ENCODE measurements around the gene MYBPHL.

MYBPHL gene

DNA sequence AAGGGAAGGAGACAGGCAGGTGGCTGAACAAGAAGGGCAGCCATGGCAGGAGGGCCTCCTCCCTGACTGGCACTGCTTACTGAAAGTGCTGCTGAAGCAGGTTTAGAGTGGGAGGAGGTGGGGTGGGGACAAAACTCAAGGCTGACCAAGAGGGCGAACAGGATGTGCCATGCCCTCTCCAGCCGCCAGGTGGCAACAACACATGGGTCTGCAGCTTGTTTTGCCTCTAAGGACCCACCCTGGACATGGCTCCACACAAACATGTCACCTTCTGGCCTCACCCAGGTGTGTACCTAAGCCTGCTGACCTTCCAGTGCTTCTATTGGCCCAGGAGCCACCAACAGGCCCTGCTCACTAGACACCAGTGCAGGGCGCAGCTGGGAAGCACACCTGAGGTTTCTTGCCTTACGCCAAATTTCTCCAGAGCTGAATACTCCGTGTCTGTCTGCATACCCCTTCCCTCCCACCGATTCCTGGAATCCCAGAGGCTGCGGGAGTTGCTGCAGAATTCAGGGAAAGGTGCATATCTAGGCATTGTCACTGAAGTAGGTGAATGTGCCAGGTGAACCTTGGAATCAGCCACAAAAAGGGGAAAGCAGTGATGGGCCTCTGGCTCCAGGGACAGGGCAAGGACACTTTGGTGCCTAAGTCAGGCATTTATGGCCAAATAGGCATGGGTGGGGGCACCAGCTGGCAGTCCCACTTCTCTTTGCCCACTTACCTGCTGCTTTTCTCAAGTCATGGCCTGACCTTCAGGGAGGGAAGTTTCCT, 29.2 kb downstream of the MYBPHL start:
- DNase-seq: peak; percentile 61 to 70

DNA sequence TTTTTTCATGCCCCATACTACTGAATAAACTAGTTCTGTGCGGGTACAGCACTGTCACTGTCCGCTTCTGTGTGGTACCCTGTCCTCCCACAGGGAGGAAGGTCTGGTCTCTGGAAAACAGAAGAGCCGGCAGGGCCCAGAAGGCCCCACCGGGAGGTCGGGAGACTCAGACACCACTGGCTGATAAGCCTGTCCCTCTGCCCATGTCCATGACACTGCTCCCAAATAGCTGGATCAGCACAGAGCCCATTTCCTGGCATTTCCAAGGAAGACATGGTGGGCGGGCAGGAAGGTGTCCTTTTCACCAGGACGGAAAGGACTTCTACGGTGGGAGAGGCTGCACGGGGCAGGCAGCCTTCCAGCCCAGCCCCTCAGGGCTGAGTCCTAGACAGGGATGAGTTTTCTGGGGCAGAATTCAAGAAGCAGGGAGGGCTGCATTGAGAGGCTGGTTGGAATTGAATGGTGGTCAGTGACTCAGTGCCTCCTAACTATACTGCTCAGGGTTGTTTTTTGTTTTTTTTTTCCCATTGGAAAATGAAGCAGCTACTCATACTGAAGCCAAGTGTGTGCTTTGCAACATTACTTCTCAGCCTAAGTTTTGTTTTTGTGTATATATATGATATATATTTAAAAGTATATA, 31.0 kb downstream of the MYBPHL start:
- no peak for DNase-seq

DNA sequence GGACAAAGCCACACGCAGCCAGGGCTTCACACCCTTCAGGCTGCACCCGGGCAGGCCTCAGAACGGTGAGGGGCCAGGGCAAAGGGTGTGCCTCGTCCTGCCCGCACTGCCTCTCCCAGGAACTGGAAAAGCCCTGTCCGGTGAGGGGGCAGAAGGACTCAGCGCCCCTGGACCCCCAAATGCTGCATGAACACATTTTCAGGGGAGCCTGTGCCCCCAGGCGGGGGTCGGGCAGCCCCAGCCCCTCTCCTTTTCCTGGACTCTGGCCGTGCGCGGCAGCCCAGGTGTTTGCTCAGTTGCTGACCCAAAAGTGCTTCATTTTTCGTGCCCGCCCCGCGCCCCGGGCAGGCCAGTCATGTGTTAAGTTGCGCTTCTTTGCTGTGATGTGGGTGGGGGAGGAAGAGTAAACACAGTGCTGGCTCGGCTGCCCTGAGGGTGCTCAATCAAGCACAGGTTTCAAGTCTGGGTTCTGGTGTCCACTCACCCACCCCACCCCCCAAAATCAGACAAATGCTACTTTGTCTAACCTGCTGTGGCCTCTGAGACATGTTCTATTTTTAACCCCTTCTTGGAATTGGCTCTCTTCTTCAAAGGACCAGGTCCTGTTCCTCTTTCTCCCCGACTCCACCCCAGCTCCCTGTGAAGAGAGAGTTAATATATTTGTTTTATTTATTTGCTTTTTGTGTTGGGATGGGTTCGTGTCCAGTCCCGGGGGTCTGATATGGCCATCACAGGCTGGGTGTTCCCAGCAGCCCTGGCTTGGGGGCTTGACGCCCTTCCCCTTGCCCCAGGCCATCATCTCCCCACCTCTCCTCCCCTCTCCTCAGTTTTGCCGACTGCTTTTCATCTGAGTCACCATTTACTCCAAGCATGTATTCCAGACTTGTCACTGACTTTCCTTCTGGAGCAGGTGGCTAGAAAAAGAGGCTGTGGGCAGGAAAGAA, 32.0 kb downstream of the MYBPHL start:
- DNase-seq: no peak

DNA sequence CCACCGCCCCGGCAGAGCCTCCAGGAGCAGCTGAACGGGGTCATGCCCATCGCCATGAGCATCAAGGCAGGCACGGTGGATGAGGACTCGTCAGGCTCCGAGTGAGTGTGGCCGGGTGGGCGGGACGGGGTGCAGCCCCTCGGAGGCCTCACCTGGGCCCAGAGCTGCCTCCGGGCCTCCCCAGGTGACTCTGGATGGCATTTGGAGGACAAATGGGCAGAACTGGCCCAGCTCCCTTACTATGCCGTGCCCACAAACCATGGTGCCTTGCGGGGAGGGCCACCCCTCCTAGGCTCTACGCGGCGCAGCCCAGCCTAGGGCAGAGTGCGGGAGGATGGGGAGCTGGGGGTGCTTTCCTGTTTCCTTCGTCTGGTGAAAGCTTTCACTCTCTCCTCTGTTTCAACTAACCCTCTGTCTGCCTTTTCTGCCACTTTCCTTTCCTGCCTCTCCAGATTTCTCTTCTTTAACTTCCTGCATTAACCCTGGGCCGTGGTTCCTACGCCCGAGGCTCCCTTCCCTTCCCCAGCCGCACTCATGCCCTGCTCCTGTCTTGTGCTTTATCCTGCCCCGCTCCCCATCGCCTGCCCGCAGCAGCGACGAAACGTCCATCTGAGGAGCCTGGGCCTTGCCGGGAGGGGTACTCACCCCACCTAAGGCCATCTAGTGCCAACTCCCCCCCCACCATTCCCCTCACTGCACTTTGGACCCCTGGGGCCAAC, 33.1 kb downstream of the MYBPHL start:
- DNase-seq: no peak

DNA sequence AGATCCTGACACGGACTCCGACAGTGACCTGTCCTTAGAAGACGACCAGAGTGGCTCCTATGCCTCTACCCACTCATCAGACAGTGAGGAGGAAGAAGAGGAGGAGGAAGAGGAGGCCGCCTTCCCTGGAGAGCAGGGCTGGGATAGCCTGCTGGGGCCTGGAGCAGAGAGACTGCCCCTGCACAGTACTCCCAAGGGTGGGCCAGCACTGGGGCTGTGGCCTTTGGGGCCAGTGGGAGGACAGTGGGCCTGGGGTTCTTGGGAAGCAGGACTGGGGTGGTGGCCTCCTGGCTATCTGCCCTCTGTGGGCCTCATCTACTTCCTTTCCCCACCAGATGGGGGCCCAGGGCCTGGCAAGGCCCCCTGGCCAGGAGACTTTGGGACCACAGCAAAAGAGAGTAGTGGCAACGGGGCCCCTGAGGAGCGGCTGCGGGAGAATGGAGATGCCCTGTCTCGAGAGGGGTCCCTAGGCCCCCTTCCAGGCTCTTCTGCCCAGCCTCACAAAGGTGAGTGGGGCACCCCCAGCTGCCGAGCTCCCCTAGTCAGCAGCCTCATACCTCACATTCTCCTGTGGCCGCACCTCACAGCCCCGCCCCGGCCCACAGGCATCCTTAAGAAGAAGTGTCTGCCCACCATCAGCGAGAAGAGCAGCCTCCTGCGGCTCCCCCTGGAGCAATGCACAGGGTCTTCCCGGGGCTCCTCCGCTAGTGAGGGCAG, 33.8 kb downstream of the MYBPHL start:
- no peak for DNase-seq

DNA sequence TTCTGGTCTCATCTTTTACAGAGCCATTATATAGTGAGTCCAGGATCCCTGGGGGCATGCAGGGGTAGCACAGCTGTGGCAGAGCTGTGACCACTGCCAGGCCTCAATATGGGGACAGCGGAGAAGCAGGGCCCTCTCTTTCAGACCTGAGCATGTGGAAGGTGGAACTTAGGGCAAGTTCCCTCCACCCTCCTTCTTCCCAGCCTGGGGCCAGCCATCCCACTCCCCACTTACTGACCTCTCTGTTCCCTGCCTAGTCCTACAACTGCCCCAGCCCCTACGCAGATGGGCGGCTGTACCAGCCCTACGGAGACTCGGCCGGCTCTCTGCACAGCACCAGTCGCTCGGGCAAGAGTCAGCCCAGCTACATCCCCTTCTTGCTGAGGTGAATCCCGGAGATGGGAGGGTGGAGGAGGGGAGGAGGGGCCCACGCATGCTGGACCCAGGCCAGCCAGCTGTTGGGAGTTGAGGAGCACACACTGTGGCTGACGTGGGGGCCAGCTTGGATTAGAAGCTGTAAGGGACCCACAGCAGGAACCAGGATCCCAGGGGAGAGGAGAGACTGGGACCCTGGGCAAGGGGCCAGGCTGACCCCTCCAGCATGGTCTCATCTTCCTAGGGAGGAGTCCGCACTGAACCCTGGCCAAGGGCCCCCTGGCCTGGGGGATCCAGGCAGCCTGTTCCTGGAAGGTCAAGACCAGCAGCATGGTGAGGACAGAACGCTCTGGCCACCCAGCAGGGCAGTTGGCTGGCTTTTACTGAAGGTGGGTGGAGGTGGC, 34.6 kb downstream of the MYBPHL start:
- no peak for DNase-seq

DNA sequence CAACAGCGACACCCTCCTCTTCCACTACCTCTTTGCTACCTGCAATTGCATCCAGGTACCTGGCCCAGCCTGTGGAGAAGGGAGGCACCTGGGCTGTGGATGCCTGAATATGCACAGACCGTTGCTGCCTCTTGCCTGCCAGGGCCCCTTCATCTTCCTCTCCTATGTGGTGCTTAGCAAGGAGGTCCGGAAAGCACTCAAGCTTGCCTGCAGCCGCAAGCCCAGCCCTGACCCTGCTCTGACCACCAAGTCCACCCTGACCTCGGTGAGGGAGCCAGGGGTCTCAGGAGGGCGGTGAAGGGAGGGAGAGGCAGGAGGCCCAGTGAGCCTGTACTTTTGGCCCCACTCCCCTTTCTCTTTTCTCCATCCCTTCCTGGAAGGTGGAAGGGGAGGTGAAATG, 35.4 kb downstream of the MYBPHL start:
- no peak for DNase-seq

DNA sequence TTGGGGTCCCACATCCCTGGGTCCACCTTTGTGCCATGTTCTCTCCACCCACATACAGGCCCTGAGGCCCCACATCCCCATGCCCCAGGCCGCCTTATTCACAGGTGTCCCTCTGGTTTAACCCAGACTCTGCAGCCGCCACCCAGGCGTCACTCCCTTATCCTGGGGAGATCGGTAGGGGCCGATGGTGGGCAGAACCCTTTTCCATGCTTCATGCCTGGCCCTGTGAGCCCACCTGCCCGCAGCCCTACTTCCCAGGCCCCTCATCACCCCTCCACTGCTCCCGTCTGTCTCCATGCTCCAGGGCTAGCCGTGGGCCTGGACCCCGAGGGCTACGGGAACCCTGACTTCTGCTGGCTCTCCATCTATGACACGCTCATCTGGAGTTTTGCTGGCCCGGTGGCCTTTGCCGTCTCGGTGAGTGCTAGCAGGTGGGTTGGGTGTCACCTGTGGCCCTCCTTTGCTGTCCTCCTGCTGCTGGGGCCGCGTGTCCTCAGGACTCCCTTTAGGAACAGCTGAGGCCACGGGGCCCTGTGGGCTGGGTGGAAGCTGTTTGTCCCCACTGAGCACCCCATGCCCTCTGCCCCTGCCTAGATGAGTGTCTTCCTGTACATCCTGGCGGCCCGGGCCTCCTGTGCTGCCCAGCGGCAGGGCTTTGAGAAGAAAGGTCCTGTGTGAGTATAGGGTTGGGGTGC, 36.0 kb downstream of the MYBPHL start:
- DNase-seq: no peak

DNA sequence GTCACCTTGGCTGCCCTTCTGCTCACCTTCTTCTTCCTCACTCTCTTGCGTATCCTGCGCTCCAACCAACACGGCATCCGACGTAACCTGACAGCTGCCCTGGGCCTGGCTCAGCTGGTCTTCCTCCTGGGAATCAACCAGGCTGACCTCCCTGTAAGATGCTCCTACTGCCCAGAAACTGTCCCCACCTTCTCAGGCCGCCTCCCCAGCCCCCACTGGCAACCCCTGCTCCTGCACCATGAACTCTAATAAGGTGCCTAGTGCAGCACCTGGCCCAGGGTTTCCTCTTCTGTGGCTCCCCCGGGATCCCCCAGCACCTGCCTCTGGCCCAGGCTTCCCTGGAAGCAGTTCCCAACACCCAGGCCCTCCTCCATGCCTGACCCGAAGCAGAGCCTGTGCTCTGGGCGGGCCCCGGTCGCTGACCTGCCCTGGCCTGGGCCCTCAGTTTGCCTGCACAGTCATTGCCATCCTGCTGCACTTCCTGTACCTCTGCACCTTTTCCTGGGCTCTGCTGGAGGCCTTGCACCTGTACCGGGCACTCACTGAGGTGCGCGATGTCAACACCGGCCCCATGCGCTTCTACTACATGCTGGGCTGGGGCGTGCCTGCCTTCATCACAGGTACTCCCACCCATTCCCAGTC, 36.7 kb downstream of the MYBPHL start:
- no peak for DNase-seq

DNA sequence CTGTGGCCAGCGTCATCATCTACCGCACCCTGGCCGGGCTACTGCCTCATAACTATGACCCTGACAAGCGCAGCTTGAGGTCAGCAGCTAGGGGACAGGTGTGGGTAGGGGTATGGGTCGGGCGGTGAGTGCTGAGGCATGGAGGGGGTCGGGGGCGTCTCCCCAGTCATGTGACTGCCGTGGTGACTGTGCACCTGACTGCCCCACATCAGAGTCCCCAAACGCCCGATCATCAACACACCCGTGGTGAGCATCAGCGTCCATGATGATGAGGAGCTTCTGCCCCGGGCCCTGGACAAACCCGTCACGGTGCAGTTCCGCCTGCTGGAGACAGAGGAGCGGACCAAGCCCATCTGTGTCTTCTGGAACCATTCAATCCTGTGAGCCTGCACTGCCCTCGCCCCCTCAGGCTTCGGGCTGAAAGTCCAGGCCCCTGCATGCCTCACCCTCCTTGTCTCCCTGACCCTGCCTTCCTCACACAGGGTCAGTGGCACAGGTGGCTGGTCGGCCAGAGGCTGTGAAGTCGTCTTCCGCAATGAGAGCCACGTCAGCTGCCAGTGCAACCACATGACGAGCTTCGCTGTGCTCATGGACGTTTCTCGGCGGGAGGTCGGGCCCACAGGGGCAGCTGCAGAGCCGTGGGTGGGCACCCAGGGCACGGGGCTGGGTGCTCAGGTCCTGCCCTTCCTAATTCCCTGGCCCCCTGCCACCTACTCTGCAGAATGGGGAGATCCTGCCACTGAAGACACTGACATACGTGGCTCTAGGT, 37.4 kb downstream of the MYBPHL start:
- DNase-seq: no peak

DNA sequence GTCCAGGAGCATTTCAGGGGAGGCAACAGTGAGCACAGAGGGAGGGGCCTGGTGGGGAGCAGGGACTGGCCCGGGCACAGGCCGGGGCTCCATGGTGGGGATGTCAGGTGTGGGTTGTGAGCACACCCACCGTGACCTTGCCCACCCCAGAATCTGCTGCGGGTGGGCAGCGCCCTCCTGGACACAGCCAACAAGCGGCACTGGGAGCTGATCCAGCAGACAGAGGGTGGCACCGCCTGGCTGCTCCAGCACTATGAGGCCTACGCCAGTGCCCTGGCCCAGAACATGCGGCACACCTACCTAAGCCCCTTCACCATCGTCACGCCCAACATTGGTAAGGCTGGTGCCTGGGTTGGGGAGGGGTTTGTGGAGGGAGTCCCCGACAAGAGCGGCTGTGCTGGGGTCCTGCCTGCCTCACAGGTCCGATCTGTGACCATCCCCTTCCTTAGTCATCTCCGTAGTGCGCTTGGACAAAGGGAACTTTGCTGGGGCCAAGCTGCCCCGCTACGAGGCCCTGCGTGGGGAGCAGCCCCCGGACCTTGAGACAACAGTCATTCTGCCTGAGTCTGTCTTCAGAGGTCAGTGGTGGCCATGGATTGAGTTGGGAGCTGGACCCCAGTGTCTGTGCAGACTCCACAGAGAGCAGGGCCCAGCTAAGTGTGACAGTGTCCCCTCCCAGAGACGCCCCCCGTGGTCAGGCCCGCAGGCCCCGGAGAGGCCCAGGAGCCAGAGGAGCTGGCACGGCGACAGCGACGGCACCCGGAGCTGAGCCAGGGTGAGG, 38.2 kb downstream of the MYBPHL start:
- no peak for DNase-seq

DNA sequence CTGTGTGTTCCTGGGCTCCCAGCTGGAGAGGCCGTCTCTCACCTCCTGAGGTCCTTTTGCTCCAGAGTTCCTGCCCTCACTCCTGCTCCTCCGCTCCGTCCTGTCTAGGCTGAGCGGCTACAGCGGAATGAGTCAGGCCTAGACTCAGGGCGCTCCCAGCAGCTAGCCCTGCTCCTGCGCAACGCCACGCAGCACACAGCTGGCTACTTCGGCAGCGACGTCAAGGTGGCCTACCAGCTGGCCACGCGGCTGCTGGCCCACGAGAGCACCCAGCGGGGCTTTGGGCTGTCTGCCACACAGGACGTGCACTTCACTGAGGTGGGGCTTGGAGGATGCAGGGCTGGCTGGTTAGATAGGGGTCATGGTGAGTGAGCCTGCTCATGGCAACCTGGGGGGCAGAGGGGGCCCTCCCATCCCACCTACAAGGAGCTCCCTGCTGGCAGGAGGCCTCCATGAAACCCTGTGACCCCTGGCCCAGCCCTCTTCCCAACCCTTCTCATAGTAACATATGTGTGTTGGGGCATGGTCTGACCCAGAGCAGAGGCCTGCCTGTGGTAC, 39.0 kb downstream of the MYBPHL start:
- no peak for DNase-seq

DNA sequence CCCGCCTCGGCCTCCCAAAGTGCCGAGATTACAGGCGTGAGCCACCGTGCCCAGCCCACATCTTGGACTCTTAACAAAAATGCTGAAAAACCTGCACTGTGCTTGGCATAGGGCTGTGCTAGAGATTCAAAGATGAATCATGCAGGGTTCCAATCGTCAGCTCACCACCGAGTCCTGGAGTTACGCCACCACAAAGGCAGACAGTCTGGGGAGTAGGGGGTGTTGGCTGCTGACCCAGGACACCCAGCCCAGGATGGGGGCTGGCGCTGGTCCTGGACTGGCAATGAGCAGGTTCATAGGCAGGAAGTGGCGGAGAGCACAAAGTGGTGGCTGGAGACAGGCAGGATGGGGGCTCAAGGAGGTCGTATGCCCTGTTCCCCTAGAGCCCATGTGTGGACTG, 39.8 kb downstream of the MYBPHL start:
- no peak for DNase-seq

DNA sequence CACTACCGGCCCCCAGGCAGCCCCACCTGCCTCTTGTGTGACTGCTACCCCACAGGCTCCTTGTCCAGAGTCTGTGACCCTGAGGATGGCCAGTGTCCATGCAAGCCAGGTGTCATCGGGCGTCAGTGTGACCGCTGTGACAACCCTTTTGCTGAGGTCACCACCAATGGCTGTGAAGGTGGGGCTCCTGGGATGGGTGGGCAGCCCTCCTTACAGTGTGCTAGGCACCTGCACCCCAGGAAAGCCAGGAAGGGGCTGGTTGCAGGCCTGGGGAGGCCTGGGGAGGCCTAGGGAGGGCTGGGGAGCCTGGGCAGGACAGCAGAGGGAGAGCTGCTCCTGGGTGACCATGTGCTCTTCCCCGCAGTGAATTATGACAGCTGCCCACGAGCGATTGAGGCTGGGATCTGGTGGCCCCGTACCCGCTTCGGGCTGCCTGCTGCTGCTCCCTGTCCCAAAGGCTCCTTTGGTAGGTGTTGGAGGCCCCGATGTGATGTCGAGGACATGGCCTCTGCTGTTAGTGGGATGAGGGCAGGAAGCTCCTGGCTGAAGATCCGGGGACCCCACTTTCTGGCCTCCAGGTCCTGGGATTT, 41.0 kb downstream of the MYBPHL start:
- DNase-seq: no peak

DNA sequence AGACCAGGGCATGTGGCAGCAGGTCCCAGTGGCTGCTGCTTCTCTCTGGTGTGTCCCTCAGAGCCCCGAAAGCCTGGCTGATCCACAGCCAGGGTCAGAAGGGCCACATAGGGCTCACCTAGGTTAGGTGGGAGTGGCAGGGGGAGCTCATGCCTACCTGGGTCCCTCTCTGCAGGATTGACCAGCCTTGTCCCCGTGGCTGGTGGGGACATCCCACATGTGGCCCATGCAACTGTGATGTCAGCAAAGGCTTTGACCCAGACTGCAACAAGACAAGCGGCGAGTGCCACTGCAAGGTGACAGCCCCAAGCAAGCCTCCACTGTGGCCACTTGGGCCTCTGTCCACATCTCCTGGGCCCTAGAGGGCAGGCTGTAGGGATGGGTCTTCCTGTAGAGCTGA, 41.8 kb downstream of the MYBPHL start:
- no peak for DNase-seq

DNA sequence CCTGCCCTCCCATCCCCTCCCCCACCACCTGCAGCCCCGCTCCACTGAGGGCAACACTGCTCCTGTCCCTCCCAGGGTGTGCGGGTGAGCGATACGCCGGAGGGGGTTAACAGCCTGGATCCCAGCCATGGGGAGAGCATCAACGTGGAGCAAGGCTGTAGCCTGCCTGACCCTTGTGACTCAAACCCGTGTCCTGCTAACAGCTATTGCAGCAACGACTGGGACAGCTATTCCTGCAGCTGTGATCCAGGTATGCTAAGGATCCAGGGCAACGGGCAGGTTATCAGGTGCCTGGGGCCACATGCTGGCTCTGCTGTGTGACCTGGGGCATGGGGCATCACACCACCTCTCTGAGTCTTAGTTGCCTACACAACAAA, 42.4 kb downstream of the MYBPHL start:
- no peak for DNase-seq

DNA sequence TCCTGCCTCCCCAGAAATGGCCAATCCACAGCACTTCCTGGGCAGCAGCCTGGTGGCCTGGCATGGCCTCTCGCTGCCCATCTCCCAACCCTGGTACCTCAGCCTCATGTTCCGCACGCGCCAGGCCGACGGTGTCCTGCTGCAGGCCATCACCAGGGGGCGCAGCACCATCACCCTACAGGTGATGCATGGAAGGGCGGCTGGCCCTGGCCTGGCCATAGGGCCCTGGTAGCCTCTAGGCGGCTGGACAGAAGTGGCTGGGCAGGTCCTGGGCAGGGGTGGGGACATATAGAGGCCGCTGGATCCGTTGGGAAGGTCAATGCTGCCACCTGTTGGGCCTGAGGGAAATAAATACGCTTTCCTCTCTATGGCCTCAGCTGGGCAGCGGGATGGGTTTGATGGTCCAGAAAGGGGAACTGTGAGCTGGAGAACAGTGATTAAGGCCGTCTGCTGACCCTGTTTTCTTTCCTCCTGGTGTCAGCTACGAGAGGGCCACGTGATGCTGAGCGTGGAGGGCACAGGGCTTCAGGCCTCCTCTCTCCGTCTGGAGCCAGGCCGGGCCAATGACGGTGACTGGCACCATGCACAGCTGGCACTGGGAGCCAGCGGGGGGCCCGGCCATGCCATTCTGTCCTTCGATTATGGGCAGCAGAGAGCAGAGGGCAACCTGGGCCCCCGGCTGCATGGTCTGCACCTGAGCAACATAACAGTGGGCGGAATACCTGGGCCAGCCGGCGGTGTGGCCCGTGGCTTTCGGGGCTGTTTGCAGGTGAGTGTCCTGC, 43.0 kb downstream of the MYBPHL start:
- DNase-seq: peak; percentile 69 to 77

Data from CD4-positive, alpha-beta T cell treated with Interferon alpha-2 for 1 hour (primary cell).